K562 (cell line): ENCODE measurements around the gene FKBP2. TPM values are rescaled to one million over a fixed set of nuclear protein-coding genes. Genes with fewer than 3 reads are reported as not detected.

Source experiments
- ARID3A ChIP-seq: IDR thresholded peaks from 2 replicates; pipeline ENCODE4 v1.6.1; 2012; ENCODE audit warnings: low read depth, low read length, improper control_type of control experiment, borderline replicate concordance
- CEBPB ChIP-seq: fragments of 450-650 bp; IDR thresholded peaks from 2 replicates; pipeline ENCODE4 v1.6.1; 2016; ENCODE audit warnings: missing genetic modification characterization, missing compliant biosample characterization
- HDAC3 ChIP-seq: fragments of 450-650 bp; IDR thresholded peaks from 2 replicates; pipeline ENCODE4 v1.6.1; 2018; ENCODE audit warnings: borderline replicate concordance, mild to moderate bottlenecking, moderate library complexity; ENCODE audit not compliant: partially characterized antibody
- HLTF ChIP-seq: fragments of 450-650 bp; IDR thresholded peaks from 2 replicates; pipeline ENCODE4 v1.6.1; 2016
- HMGN3 ChIP-seq: IDR thresholded peaks from 2 replicates; pipeline ENCODE4 v1.6.1; 2011; ENCODE audit warnings: borderline replicate concordance, low read depth, mild to moderate bottlenecking, mixed read lengths, low read length; ENCODE audit not compliant: insufficient read length; ENCODE audit errors: extremely low read depth
- KDM5B ChIP-seq: fragments of 200-600 bp; sonication (generic); IDR thresholded peaks from 2 replicates; pipeline ENCODE4 v1.6.1; 2012; ENCODE audit warnings: low read depth, mild to moderate bottlenecking, moderate library complexity, low read length, control low read depth, inconsistent platforms; ENCODE audit not compliant: insufficient replicate concordance
- KHSRP ChIP-seq: fragments of 450-650 bp; IDR thresholded peaks from 2 replicates; pipeline ENCODE4 v1.6.1; 2017
- MAFG ChIP-seq: fragments of 450-650 bp; conservative IDR thresholded peaks from 2 replicates; pipeline ENCODE4 v1.6.1; 2016; ENCODE audit warnings: missing genetic modification characterization, missing compliant biosample characterization
- MLX ChIP-seq, 2 experiments: fragments of 450-650 bp in 1 of 2; sonication (generic) in 1 of 2; formaldehyde crosslinking; conservative IDR thresholded peaks; 2 replicates each; pipeline versions ENCODE4 v1.4.0 to v1.8.1; 2020 to 2022; ENCODE audit warnings: mild to moderate bottlenecking in 1 of 2, missing genetic modification reagents in 1 of 2
- NUFIP1 ChIP-seq: fragments of 450-650 bp; IDR thresholded peaks from 2 replicates; pipeline ENCODE4 v1.6.1; 2018; ENCODE audit not compliant: partially characterized antibody
- PHB2 ChIP-seq: fragments of 450-650 bp; IDR thresholded peaks from 2 replicates; pipeline ENCODE4 v1.6.1; 2017; ENCODE audit warnings: low read depth
- SMAD1 ChIP-seq: fragments of 150-350 bp; IDR thresholded peaks from 2 replicates; pipeline ENCODE4 v1.6.1; 2014; ENCODE audit warnings: low read length, low read depth; ENCODE audit not compliant: partially characterized antibody
- TBL1XR1 ChIP-seq, 2 experiments: IDR thresholded peaks; 2 replicates each; pipeline ENCODE4 v1.6.1; 2012; ENCODE audit warnings: improper control_type of control experiment in 2 of 2, low read length in 2 of 2, mild to moderate bottlenecking in 1 of 2
- ZBTB34 ChIP-seq: fragments of 250-450 bp; sonication (Bioruptor Pico); IDR thresholded peaks from 2 replicates; pipeline ENCODE4 v1.8.0; 2021; ENCODE audit warnings: mild to moderate bottlenecking, moderate library complexity
- ZKSCAN8 ChIP-seq: fragments of 200-800 bp; sonication (Bioruptor generic); IDR thresholded peaks from 2 replicates; pipeline ENCODE4 v1.6.1; 2016; ENCODE audit warnings: missing genetic modification characterization, missing compliant biosample characterization
- ZMIZ1 ChIP-seq, 2 experiments: fragments of 150-350 bp in 1 of 2; IDR thresholded peaks; 2 replicates each; pipeline ENCODE4 v1.6.1; 2012 to 2016; ENCODE audit warnings: low read depth in 2 of 2, low read length in 2 of 2, mild to moderate bottlenecking in 1 of 2, moderate library complexity in 1 of 2
- ZNF143 ChIP-seq: sonication (generic); formaldehyde crosslinking; IDR thresholded peaks from 2 replicates; pipeline ENCODE4 v1.9.0; 2022; ENCODE audit warnings: mild to moderate bottlenecking, missing genetic modification reagents
- ZNF274 ChIP-seq: IDR thresholded peaks from 2 replicates; pipeline ENCODE4 v1.6.1; 2011; ENCODE audit warnings: low read depth, mild to moderate bottlenecking, low read length, moderate library complexity, borderline replicate concordance
- ZNF589 ChIP-seq: fragments of 200-800 bp; sonication (Bioruptor generic); IDR thresholded peaks from 2 replicates; pipeline ENCODE4 v1.6.1; 2016; ENCODE audit warnings: low read depth, missing genetic modification characterization, missing compliant biosample characterization
- ZNF644 ChIP-seq: fragments of 200-800 bp; sonication (Bioruptor generic); IDR thresholded peaks from 2 replicates; pipeline ENCODE4 v1.6.1; 2016; ENCODE audit warnings: low read depth, missing genetic modification characterization, missing compliant biosample characterization
- ZNF696 ChIP-seq: fragments of 250-450 bp; sonication (Bioruptor Pico); conservative IDR thresholded peaks from 2 replicates; pipeline ENCODE4 v1.4.0; 2020; ENCODE audit warnings: mild to moderate bottlenecking, moderate library complexity
- polyA plus RNA-seq, 8 experiments: library from polyadenylated mRNA; depleted of rRNA in 4 of 8; stranded (reverse) in 5 of 8; unstranded in 3 of 8; fragments of >200 nt; fragmentation: Nextera tagmentation in 2 of 8; fragmentation: Illumina TruSeq in 1 of 8; extraction: Ambion mirVana in 2 of 8; extraction: Trizol in 1 of 8; gene quantifications; 2 replicates each; pipeline versions ENCODE4 v1.2.1 to v1.2.3, GENCODE V29; 2011 to 2014; ENCODE audit warnings: inconsistent platforms in 1 of 8, missing spikeins in 1 of 8
- total RNA-seq, 7 experiments: library from RNA; depleted of rRNA in 6 of 7; stranded (reverse); fragments of >200 nt in 6 of 7; fragmentation: Illumina TruSeq in 2 of 7; extraction: Trizol in 2 of 7; gene quantifications; 2 replicates each; pipeline versions ENCODE4 v1.2.1 to v1.2.3, GENCODE V29; 2011 to 2021; ENCODE audit warnings: low replicate concordance in 1 of 7

FKBP2 gene
- total and polyA plus RNA-seq, 9 of the 15 experiments (the other 6 are each of a cell fraction or from before 2014, with no cell fraction given), result 3.5 to 151 (median 58.1) TPM

GRCh38 chr11:64269540-64270220, 28.8 kb downstream of the FKBP2 start (continued):
- TF ChIP-seq ZBTB34 (CRISPR knock-in tag), result no peak
- peak; percentile 50 for TF ChIP-seq SMAD1
- TF ChIP-seq HDAC3, result peak; percentile 7
- peak in 1 of 2 experiments; percentile 52; a peak in 1 of 4 replicates for TF ChIP-seq TBL1XR1 (IDR thresholded peaks at IDR 0.05; ENCODE audit: low read length in 2 of 2)
- peak; percentile 49; the same call in 1 of the 2 replicates for TF ChIP-seq ARID3A
- no peak for TF ChIP-seq MLX (CRISPR knock-in tag; conservative IDR thresholded peaks at IDR 0.05)
- TF ChIP-seq CEBPB (tag), result peak; percentile 96
- no peak for TF ChIP-seq ZNF274
- no peak for TF ChIP-seq PHB2
- no peak for TF ChIP-seq ZMIZ1 (IDR thresholded peaks at IDR 0.05; ENCODE audit: low read depth in 2 of 2, low read length in 2 of 2)
- peak; percentile 57; the same call in 1 of the 2 replicates for TF ChIP-seq ZKSCAN8 (CRISPR knock-in tag)
- no peak for TF ChIP-seq ZNF644 (tag)
- TF ChIP-seq NUFIP1, result no peak
- TF ChIP-seq KDM5B, result no peak
- TF ChIP-seq ZNF696 (CRISPR knock-in tag), result no peak; the same call in 1 of the 2 replicates
- TF ChIP-seq MAFG, result no peak
- no peak for TF ChIP-seq HMGN3
- TF ChIP-seq HLTF, result no peak
- TF ChIP-seq KHSRP, result no peak
- no peak for TF ChIP-seq ZNF143 (CRISPR knock-in tag)
- TF ChIP-seq ZNF589 (CRISPR knock-in tag), result no peak; the same call in 1 of the 2 replicates
